Subcutaneous adipose tissue (tissue), 4 donors: ENCODE measurements around the gene NCR3LG1. TPM values are rescaled to one million over a fixed set of nuclear protein-coding genes. Genes with fewer than 3 reads are reported as not detected.

Experiments used
- total RNA-seq, 4 donors: library from RNA; depleted of rRNA; stranded (reverse); fragments of >200 nt; gene quantifications; one replicate each; pipeline ENCODE4 v1.1.0, GENCODE V29; 2016
- TF ChIP-seq, protein P1 (sequence below): fragments of 450-650 bp; IDR thresholded peaks from one replicate; pipeline ENCODE4 v1.5.1; 2016; ENCODE audit warnings: low read depth, mild to moderate bottlenecking, control low read depth, antibody characterized with exemption, moderate library complexity

NCR3LG1 gene
- total RNA-seq, 4 donors from 2014 or later = 1.3 to 3.1 (median 2.8) TPM

DNA sequence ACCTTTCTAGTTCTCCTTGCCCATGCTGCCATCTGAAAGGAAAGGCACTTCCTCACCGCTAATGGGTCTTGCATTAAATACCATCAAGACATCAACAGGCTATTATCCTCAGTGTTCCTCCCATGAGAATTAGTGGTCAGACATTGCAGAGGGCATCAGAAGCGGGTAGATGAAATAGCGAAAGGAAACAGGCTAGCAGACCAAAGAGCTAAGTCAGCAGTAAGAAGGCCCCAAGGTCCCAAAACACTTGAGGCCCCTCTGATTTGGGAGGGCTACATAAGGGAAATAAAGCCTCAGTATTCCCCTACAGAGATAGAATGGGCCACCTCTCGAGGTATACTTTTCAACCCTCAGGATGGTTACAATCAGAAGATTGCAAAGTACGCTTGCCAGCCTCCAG, 23.9 kb downstream of the NCR3LG1 start:
- TF ChIP-seq, protein P1, sequence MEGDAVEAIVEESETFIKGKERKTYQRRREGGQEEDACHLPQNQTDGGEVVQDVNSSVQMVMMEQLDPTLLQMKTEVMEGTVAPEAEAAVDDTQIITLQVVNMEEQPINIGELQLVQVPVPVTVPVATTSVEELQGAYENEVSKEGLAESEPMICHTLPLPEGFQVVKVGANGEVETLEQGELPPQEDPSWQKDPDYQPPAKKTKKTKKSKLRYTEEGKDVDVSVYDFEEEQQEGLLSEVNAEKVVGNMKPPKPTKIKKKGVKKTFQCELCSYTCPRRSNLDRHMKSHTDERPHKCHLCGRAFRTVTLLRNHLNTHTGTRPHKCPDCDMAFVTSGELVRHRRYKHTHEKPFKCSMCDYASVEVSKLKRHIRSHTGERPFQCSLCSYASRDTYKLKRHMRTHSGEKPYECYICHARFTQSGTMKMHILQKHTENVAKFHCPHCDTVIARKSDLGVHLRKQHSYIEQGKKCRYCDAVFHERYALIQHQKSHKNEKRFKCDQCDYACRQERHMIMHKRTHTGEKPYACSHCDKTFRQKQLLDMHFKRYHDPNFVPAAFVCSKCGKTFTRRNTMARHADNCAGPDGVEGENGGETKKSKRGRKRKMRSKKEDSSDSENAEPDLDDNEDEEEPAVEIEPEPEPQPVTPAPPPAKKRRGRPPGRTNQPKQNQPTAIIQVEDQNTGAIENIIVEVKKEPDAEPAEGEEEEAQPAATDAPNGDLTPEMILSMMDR = no peak

GRCh38 chr11:17376493-17376892, 24.9 kb downstream of the NCR3LG1 start:
- TF ChIP-seq, protein P1 = no peak

DNA sequence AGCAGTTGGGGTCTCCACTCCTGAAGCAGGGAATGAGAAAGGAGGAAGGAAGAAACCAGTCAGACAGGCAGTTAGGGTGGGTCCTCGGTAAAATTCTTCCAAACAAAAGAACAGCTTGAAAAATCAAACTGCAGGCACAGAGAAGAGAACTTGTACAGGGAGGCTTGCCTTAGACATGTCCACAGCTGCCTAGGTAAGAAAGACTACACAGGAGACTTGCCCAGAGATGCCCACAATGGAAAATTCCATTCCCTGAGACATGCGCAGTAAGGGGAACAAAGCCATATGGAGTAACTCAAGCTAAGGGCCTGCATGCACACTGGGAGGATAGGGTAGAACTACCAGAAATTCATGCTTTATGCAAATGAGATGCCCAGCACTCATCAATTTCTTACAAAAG, 27.1 kb downstream of the NCR3LG1 start:
- TF ChIP-seq, protein P1 = no peak

DNA sequence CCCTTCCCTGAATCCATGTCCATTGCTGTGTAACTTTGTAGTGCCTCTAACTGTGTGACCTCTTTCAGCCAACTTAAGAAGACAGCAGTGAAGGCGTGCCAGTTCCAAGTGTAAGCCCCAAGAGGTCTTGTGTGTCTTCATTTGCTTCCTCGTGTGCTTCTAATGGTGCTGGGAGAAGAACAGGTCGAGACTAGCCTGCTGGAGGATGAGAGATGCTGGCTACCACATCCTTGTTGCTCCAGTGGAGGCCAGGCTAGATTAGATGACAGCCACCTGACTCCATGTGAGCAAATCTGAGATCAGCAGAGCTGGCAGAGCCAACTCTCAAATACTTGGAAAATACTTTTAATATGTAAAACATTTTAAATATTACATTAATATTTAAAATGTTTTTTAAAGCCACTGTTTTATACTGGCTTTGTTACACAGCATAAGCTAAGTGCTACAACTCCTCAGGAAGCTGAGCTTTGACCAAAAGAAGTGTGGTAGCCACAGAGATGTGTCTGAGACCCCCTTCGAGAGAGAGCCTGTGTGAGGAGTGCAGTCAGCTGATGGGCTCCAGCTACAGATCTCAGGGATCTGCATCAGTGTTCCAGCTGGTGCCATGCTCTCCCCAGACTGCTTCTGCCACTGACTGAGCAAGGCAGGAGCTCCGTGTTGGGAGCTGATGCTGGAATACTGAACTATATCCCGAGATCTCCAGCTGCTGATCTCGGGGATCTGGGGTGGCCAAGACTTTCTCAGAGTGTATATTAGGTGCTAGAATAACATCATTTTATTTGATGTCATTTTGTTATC, 28.0 kb downstream of the NCR3LG1 start:
- TF ChIP-seq, protein P1 = no peak

GRCh38 chr11:17381156-17381555, 29.6 kb downstream of the NCR3LG1 start:
- TF ChIP-seq, protein P1 = no peak

GRCh38 chr11:17382046-17382728, 30.6 kb downstream of the NCR3LG1 start:
- TF ChIP-seq, protein P1 = no peak

- TF ChIP-seq, protein P1 = no peak
Observed at GRCh38 chr11:17383461-17383860, 31.9 kb downstream of the NCR3LG1 start.
